NCI-H2227 treated with DMSO at 0.1 percent for 48 hours (cell line): ENCODE results near the gene ADD2.

Experiments
- DNase-seq: peaks from one replicate; lab custom pipeline; 2025; lab: John Stamatoyannopoulos, UW

The ADD2 gene

GRCh38 chr2:70784320-70784719 lies 16.3 kb upstream of the ADD2 start:
- no peak for DNase-seq

GRCh38 chr2:70779911-70780545 lies 12.0 kb upstream of the ADD2 start:
- DNase-seq, result no peak

- DNase-seq, result no peak
Observed at GRCh38 chr2:70779491-70779890, 11.5 kb upstream of the ADD2 start.

- DNase-seq, result no peak
Observed at GRCh38 chr2:70778676-70779075, 10.7 kb upstream of the ADD2 start.

GRCh38 chr2:70777450-70777849 lies 9.4 kb upstream of the ADD2 start:
- no peak for DNase-seq

GRCh38 chr2:70776266-70776665 lies 8.3 kb upstream of the ADD2 start:
- DNase-seq, result no peak

GRCh38 chr2:70775141-70775540 lies 7.1 kb upstream of the ADD2 start:
- no peak for DNase-seq

- DNase-seq, result no peak
Observed at GRCh38 chr2:70772486-70773155, 4.6 kb upstream of the ADD2 start.

GRCh38 chr2:70771446-70771845 lies 3.4 kb upstream of the ADD2 start:
- no peak for DNase-seq

GRCh38 chr2:70769450-70769849 lies 1.4 kb upstream of the ADD2 start:
- DNase-seq, result no peak

- no peak for DNase-seq
Observed at GRCh38 chr2:70768590-70769085, 638 bp upstream of the ADD2 start.

- DNase-seq, result peak; percentile 83
Observed at GRCh38 chr2:70767079-70767698, 811 bp downstream of the ADD2 start.

GRCh38 chr2:70766357-70767078 lies 1.5 kb downstream of the ADD2 start:
- no peak for DNase-seq

- no peak for DNase-seq
Observed at GRCh38 chr2:70765507-70765906, 2.5 kb downstream of the ADD2 start.

GRCh38 chr2:70759446-70759845 lies 8.6 kb downstream of the ADD2 start:
- DNase-seq, result no peak

GRCh38 chr2:70757966-70758365 lies 10.0 kb downstream of the ADD2 start:
- DNase-seq, result no peak

GRCh38 chr2:70757360-70757759 lies 10.6 kb downstream of the ADD2 start:
- DNase-seq, result no peak

GRCh38 chr2:70756128-70756527 lies 11.9 kb downstream of the ADD2 start:
- no peak for DNase-seq

GRCh38 chr2:70753902-70754301 lies 14.1 kb downstream of the ADD2 start:
- DNase-seq, result peak; percentile 24

GRCh38 chr2:70753031-70753430 lies 15.0 kb downstream of the ADD2 start:
- no peak for DNase-seq

- DNase-seq, result no peak
Observed at GRCh38 chr2:70752396-70752795, 15.6 kb downstream of the ADD2 start.

GRCh38 chr2:70751881-70752280 lies 16.1 kb downstream of the ADD2 start:
- no peak for DNase-seq

GRCh38 chr2:70750320-70750719 lies 17.7 kb downstream of the ADD2 start:
- no peak for DNase-seq
